Activated CD4-positive, CD25-positive, alpha-beta regulatory T cell treated with anti-CD3 and anti-CD28 coated beads, Interleukin-2, amount 50 U/mL, for 16 hours (primary cell): Measurements from ENCODE around the gene SLC41A1.

Experiments
- DNase-seq: peaks from one replicate; pipeline ENCODE4 v3.0.0-alpha.2; 2020; ENCODE audit warnings: low read depth, low spot score

The SLC41A1 gene

DNA sequence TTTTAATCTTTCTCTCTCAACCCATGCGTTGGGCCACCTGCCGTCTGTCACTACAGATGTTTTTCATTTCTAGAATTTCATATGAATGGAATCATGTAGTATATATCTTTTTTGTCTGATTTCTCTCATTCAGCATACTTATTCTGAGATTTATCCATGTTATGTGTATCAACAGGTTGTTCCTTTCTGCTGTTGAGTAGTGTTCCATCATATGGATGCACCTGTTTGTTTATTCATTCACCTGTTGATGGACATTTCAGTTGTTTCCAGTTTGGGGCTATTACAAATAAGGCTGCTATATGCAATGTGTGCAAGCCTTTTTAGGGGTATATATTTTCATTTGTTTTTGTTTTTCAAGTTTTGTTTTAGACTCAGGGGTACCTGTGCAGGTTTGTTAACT lies 9.4 kb upstream of the SLC41A1 start:
- DNase-seq: no peak

DNA sequence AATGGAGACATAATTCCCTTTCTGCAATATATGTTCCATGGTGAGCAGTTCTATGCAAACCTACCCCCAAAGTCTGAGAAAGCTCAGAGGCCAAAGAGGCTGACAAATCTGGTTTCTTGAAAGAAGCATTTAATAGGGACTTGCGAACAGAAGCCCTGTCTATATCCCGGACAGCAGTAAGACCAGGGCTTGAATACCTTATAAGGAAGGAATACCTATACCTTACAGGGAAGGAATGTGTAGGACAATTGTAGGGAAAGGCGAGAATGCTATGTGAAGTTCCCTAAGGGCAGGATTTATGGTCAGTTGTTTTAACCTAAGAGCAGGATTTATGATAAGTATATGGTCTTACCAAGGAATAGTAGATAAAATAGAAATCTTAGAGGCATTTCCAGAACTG lies 5.0 kb upstream of the SLC41A1 start:
- no peak for DNase-seq

DNA sequence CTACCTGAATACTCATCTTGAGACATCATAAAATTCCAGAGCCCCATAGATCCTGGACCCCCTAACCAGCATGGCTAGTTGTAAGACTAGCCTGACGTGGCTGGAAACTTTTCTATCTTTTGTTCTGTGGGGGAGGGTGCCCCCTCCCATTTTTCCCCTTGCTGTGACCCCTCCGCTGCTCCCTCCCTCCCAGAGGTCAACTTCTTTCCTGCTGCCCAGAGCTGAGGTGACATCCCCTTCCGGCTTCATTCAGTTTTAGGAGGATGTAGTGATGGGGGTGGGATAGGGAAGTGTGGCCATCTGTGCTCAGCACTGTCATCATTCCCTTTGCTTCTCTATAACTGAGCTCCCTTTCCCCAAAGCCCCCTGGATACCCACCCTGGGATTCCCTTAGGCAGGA lies 4.4 kb upstream of the SLC41A1 start:
- no peak for DNase-seq

DNA sequence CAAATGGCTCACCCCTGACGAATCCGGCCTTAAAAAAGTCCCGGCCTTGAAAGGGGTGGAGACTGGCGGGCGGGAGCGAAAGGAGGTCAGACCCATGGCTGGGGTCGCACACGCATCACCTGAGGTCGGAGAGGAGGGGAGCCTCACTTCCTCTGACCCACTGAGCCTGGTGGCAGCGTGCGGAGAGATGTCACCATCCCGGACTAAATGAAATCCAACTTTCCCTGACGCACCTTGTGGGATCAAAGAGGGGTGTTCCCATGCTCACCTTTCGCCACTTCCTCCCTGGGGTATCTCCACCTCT lies 709 bp upstream of the SLC41A1 start:
- DNase-seq: no peak

DNA sequence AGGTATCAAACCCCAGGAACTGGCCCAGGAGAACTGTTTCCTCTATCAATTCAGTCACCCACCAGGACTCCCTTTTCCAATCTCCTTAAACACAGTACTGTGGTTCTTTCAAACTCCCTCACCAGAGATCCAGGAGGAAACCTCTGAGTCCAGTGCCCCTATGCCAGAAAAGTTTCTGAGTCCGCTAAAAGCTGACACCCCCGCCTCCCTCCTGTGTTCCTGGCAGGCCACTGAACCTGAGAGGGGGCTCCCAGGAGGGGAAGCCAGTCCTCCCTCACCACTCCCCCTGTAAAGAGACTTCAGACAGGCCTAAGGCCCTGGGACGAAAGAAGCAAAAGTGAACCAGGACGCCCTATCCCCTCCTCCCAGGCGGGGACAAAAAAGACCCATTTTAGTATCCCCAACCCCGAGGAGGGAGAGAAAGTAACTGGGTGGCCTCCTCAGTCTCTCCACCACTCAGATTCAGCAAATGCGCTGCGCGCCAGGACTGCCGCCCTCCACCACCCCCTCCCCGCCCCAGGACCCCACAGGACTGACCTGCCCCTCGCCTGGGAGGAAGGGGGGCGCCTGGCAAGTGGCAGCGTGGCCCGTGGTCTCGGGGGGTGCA lies 624 bp downstream of the SLC41A1 start:
- DNase-seq: no peak

DNA sequence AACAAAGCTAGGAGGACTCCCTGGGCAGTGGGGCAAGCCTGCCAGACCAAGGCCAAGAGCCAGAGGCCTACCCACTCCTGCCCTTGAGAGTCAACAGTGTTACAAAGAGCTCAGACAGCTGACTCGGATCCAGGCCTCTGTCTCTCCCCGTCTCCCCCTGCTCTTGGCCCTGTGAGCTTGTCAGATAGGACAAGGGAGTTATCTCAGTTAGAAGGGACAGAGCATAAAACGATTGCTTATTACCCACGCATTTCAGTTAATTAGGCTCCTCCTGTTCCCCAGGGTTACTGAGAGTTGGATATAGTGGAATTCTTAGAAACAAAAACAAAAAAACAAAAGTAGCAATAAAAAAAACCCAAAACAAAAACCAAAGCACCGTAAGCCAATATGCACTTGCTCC lies 1.3 kb downstream of the SLC41A1 start:
- DNase-seq: no peak

DNA sequence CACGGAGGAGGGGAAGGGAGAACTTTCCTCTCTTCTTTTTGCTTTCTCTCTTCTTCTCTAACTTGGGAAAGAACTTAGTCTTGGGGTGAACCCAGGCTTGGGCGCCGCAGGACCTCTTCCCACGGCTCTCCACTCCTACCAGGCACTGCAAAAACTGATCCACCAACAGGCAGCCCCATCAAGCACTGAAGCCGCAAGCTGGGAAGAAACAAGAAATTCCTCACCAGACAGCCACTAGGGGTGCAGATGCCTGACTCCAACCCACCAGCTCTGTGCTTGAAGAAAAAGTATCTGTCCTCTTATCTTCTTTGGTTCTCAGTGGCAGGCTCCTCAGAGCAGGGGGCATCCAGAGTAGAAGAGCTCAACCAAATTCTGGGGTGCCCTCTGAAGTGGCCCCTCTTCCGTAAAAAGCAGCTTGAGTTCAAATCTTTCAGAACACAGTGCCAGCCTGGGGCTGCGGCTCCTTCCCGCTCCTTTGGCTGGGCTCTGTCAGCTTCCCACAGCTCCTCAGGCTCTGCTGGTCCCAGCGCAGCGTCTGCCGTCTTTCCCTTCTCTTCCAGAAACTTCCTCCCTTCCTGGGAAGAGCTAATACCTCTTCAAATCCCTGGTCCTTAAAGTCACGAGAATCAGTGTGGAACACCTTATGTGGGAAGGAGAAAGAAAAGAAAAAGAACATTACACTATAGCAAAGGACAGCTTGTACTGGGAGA lies 2.4 kb downstream of the SLC41A1 start:
- no peak for DNase-seq

DNA sequence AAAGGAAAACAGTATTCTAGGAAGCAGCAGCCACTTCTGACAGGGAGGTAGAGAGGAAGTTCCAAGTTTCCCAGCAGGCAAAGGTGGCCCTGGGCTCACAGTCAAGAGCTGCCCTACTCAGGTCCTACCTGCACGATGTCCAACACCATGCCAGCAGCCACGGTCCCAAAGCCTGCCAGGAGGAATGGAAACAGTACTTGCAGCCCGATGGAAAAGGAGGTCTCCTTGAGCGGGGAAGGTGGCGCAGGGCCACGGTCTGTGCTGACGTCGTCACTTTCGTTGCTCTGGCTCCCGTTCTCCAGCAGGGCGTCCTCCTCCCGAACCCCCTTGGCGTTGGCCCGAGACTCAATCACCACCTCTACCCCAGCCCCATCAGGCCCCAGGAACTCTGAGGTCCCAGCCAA lies 3.1 kb downstream of the SLC41A1 start:
- no peak for DNase-seq

DNA sequence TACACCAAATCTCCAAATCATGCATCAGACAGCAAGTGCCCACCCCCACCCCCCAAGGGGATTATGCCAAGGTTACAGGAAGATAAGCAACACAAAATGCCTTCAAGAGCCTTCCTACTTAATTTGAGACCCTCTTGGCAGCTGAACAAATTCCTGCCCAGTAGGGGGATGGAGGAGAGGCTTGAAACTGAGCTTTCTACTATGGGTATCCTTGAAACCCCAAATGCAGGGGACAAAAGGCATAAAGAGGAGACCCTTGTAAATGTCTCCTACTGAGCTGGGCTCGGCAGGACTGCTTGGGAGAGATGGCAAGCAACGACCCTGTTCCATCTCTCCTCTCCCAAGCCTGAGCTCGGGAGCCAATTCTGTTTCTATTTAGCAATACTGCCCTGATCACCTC lies 3.5 kb downstream of the SLC41A1 start:
- no peak for DNase-seq

DNA sequence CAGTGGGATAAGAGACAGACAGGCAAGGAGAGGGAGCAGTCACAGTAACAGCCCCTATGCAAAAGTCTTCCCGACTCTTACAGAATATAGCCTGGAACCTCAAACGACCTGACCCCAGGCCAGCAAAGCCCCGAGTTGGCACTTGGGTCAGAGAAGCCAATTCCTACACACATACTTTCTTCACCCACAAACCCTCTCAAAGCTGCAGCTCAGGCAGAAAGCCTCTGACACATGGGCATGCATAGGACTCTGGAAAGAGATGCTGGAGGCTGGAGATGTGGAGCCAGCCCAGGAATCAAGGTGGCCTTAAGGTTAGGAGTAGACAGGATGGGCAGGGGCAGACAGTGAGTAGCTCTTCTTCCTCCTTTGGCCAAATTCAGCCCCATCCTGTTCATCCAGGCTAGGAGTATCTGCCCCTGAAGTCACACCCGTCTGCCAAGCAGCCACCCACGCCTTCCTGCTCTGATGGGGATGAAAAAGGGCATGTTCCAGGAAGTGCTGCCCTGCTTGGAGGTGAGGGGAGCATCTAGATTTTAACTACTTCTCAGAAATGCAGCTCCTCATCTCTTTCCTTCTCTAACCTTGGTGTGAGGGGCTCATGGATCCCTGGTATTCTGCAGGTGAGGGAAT lies 7.8 kb downstream of the SLC41A1 start:
- DNase-seq: no peak

DNA sequence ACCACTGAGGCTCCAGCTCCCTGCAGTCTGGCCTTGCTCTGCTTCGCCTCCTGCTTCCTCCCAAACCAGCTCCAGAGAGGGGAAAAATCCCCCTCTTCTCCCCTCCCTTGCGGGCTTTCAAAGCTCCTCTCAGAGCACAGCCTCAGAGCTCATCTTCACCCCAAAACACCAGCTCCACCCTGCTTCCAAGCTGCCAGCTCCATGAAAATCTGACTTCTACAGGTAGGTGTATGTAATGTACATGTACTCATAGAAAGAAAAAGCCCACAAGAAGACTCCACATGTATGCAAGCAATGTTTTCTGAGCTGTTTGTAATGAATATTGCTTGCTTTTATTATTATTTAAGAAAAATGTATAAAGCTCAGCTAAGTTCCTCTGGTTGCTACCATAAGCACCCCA lies 8.4 kb downstream of the SLC41A1 start:
- DNase-seq: no peak

DNA sequence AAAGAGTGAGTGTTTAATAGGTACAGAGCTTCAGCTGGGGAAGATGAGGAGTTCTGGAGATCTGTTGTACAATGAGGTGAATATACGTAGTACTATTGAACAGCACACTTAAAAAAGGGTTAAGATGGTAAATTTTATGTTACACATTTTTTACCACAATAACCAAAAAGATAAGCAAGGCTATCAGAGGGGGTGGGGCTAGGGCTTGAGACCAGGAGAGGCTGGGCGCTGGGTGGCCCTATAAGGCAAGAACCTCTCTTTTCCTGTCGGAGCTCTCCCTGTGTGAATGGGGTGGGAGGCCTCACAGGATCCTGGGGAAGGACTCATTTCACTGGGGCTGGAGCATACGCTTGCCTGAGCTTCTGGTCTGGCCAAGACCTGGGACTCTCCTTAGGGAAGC lies 9.0 kb downstream of the SLC41A1 start:
- no peak for DNase-seq

DNA sequence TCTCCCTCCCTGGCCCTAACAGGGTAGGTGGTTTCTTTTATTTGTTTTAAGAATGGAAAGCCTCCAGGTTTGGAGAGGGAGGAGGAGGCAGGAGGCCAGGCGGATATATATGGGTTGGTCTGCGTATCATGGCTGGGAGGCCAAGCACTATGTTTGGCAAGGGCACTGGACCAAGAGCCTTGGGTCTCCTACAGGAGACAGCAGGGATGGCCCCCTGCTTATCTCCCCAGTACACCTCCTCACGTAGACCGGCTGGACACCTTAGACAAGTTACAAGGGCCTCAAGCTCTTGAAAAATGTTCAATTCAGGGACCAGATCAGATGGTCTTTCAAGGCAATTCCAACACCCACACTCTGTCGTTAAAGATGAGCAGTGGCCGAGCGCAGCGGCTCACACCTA lies 10.9 kb downstream of the SLC41A1 start:
- no peak for DNase-seq

DNA sequence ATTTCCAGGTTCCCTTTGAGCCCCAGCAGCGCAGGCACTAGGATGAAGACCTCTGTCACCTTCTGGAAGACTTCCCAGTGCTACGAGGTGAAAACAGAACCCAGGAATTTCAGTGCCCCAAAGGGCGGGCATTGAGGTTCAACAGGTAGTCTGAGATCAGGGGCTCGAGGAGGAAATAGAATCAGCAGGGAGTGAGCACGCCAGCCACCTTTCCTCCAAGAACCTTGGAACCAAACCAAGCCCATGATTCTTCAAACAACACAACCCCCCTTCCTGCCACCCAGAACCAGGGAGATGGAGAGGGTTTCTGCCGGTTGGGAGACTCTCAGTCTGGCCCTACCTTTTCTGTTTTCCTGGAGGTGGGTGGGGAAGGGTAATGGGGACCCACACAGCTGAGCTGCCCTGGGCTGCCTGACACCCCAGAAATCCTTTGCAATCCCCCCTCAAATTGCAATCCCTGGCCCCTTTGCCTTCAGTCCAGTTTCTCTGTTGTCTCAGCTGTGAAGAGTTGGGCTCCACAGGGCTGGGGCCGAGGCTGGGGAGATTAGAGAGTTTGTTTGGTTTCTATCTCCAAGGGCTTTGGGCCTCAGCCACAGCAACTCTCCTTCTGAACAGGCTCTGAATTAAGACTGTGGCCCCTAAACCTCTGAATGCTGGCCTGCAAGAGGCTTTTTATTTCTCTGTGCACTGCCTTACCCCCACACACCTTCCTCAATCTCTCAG lies 11.9 kb downstream of the SLC41A1 start:
- DNase-seq: no peak

DNA sequence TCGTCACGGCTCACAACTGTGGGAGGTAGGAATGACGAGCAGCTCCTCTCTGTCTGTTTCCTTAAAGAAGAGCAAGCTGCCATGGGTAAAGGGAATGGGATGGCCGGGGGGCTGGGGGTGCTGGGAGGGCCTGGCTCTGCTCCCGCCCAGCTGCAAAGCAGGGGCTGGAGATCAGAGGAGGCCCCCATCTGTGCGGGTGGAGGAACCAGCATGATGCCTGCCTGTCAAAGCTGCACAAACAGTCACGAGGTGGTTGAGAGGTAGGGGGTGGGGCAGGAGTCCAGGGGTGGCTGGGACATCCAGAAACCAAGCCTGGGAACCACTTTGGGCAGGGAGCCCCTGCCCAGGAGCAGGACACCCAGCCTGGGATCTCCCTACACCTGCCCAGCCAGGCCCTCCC lies 12.6 kb downstream of the SLC41A1 start:
- DNase-seq: no peak

DNA sequence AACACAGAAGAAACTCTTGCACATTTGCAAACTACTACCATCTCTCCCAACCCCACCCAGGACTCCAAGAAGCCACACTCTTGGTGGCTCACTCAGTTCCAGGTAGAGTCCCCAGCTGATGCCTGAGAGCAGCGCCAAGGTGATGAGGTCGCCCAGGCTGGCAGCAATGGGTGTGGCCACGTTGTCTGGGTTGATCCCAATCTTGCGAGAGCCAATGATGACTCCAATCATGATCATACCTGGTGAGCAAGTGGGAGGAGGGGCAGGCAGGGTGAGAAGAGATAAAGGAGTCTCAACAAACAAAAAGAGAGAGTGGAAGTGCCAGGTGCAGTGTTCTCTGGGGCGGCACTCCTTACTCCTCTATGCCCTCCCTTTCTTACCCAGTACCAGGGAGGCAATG lies 14.4 kb downstream of the SLC41A1 start:
- DNase-seq: no peak

DNA sequence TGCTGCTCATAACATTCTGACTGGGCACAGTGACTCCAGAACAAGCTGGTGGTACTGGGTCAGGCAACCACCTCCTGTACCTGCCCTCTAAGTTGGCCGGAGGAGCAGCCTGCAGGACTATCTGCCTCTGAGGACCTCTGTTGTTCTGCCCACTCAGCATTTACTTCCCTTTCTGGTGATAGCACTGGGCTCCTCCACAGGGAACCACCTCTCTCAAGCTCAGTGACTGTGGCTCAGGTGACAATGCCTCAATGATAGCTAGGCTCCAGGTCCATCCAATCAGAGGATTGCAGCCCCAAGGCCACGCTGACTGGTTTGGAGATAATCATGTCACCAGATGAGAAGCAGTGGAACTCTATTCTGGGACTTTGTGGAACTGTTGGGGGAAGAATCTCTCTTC lies 15.8 kb downstream of the SLC41A1 start:
- DNase-seq: no peak

DNA sequence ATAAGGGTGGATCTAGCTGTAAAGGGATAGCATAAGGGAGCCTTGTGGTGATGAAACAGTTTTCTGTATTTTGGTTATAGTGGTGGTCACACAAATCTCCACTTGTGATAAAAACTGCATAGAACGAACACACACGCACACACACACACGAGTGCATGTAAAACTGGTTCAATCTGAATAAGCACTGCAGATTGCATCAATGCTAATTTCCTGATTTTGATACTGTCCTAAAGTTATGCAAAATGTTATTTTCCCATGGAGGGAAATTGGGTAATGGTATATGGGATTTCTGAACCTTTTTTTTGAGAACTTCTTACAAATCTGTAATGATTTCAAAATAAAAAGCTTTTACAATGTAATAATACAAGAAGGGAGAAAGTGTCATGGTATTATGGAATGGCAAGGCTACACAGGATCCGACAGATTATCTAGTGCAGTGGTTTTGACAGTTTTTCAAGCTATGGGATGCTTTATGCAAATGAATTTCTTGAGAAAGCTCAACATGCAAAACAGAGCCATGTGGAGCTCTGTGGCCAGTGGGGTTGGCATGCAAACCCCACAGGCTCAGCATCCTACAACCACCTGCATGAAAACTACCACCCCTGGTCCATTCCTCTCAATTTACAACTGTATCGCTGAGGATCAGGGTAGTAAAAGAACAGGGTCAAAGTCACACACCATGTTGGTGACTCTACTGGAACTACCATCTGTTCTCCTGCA lies 18.8 kb downstream of the SLC41A1 start:
- DNase-seq: no peak

DNA sequence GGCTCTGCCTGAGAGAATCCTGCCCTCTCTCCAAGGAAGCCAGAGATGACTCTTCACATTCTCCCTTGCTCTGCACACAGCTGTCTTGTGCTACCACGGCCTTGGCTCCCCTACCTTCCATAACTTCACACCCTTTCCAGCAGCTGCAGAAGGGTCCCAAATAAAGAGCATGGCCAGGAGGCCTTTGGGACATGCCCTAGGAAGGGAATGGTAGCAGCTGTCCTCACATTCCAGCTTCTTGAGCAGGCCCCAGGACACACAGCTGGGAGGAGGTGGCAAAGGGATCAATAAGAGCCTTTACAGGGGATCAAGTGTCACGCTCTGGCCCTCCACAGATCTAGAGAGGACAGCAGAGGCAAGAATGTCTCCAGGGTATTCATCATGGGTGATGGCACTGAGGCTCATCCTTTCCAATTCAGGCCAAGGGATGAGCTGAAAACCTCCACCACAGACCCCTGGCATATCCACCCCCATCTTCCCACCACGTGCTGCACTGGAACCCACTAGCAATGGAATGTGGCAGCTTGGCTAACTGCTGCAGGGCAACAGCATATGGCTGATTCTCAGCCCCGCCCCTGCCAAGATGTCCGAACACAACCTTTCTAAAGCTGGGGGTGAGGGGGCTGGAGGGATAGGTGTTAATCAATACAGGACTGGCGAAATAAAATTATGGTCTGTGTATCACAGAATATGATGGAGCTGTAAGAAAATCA lies 19.9 kb downstream of the SLC41A1 start:
- no peak for DNase-seq

DNA sequence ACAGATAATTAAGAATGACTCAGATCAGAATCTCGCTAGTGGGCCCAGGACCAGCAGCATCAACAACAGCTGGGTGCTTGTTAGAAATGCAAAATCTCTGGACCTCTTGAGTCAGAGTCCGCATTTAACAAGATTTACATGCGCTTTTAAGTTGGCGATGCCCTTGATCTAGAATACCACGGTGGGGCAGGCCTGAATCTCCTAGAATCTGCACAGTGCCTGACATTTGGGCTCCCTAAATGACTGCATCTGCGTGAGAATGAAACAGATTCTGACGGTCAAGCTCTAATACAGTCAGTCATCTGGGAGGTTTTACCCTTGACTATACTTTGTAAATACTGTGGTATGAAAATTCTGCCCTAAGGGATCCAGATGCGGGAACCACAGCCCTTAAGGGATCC lies 20.5 kb downstream of the SLC41A1 start:
- no peak for DNase-seq

DNA sequence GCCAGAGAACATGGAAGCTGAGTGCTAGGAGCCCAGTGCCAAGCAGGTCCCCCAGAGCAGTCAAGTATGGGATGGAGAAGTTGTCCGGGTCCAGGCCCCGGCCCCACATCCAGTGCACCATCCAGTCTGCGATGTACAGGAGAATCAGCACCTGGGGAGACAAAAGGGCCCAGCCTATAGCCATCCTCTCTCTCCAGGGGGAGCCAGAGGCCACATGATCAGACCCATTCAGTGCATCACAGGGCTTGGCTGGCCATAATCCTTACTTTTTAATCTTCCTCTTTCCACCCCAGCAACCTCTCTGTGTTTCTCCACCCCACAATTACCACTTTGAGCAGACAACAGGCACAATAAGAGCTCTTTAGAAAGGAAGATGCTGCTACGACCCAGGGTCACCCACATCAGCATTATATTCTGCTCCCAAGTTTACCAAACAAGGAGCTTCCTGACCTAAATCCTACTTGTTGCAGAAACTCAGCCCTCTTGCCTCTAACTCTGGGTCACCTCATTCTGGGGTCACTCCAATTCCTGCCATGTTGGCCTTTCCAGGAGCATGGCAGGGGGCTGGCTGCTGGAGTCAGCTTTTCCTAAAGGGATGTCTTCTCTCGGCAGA lies 21.3 kb downstream of the SLC41A1 start:
- no peak for DNase-seq
